GM21825 (cell line): ENCODE results near the gene VSIG10.
"Not testable (repeated sequence)": the region's sequence is repeated elsewhere in the genome, so short reads cannot be mapped to it uniquely, and the experiment has no call there.

Source experiments
- ATAC-seq: cut with Tn5 transposase; IDR thresholded peaks from one replicate; pipeline ENCODE4 v1.9.1; 2021; ENCODE audit warnings: mild to moderate bottlenecking, moderate library complexity; ENCODE audit not compliant: unreplicated experiment

VSIG10 gene, protein sequence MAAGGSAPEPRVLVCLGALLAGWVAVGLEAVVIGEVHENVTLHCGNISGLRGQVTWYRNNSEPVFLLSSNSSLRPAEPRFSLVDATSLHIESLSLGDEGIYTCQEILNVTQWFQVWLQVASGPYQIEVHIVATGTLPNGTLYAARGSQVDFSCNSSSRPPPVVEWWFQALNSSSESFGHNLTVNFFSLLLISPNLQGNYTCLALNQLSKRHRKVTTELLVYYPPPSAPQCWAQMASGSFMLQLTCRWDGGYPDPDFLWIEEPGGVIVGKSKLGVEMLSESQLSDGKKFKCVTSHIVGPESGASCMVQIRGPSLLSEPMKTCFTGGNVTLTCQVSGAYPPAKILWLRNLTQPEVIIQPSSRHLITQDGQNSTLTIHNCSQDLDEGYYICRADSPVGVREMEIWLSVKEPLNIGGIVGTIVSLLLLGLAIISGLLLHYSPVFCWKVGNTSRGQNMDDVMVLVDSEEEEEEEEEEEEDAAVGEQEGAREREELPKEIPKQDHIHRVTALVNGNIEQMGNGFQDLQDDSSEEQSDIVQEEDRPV

DNA sequence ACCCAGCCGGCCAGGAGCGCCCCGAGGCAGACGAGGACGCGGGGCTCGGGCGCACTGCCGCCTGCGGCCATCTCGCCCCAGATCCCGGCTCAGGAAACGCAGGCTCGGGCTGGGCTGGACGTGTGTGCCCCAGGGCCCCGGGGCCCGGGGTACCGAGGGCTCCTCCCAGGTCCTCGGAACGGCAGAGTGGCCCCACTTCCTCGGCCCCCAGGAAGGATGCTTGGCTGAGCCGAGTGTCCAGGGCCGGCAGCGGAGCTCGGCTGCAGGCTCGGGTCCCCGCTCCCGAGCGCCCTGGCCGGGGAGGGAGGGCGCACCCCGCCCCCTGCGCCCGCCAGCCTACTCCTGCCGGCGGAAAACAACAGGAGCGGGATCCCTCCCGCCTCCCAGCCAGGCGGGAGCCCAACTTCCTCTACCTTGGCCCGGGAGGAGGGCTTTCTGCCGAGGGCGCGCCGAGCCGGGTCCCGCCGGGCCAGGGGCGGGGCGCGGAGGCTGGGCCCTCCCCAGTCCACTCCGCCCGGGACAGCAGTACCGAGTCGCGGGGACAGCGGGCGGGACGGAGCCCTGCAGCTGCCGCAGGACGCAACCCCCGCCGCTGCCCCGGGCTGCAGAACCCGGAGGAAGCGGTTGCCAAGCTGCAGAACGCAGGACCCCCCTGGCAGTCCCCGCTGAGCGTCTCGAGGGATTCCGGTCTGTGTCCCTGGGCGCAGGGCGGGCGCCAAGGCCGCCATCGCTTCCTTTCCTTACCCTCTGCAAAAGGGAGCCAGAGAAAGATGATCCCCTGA is at the start of gene VSIG10:
Gene VSIG10 (minus strand): TSS at position 411 of the 782 bp plus-strand sequence. CDS start 340 bp downstream, at position 71.
- no peak for ATAC-seq

DNA sequence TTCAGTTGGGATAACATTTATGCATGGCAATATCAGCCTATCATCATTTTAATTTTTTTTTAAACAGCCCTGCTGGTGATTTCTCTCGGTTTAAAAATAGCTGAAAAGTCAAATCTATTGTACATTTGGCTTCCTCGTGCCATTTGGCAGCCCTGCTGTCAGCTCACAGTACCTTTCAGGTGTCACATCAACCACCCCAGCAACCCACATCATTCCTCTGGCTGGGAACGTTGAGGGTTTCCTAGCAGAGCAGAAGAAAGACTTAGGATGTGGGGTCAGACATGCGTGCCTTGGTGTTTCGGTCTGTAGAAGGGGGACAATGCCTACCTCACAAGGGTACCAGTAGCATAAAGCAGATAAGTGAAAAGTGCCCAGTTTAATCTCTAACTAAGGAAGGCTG is 47.9 kb upstream of the VSIG10 start:
- ATAC-seq, result no peak

DNA sequence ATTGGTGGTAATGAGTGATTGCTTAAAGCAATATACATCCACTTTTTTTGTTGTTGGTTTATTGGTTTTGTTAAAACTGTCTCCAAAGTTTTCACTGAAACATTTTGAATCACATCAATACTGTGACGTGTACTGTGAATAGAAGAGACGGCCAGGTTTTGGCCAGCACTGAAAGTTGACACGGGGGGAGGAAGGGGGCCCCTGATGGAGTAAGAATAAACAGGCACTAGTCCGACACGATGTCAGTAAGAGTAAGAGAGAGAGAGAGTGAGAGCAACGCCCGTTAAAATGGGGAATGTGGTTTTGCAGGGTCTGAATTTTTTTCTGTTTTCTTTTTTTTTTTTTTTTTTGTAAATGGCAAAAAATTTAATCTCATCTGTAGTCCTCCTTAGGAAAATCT is 46.8 kb upstream of the VSIG10 start:
- ATAC-seq, result no peak

DNA sequence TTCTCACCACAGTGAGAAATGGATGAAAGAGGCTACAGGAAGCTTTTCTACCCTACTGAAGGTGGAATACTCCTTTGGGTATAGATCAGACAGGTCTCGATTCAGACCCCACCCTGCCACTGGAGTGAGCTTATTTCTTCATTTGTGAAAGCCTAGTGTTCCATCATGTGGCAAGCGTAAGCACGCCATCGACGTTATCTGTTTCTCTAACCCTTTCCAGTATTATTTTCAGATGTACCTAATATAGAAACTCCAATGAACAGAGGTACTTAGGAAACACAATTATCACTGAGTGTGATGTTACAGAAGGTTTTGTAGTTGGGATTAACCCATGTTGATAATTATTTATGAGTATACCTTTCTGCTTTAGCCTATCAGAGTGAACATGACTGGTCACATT is 44.5 kb upstream of the VSIG10 start:
- no peak for ATAC-seq

DNA sequence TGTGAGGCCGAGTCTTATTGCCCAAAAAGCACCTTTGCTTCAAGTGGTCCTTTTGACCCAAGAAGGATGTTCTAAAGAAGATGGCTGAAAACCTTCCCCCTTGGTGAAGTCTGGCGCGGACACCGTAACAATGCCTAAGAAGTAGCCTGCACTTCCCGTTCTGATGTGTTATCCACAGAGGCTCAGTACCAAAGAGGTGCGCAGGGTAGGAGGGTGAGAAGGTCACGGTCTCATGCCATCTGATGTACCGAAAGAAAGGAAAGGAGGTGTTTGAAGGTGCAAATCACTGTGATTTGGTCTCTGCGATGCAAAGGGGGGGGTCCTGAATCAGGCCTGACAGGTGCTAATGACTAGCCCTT is 42.0 kb upstream of the VSIG10 start:
- no peak for ATAC-seq

DNA sequence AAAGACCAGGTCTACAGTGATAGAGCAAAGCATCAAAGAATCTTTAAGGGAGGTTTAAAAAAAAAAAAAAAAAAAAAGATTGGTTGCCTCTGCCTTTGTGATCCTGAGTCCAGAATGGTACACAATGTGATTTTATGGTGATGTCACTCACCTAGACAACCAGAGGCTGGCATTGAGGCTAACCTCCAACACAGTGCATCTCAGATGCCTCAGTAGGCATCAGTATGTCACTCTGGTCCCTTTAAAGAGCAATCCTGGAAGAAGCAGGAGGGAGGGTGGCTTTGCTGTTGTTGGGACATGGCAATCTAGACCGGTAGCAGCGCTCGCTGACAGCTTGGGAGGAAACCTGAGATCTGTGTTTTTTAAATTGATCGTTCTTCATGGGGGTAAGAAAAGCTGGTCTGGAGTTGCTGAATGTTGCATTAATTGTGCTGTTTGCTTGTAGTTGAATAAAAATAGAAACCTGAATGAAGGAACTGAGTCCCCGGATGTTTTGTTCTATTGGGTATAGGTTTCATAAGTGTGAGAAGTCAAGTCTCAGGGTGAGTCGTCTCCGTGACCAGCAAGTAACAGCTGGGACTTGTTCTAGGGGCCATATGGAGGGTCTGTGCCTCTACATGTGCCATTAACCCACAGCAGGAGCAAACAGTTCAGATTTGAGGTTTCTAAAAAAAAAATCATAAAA is 41.4 kb upstream of the VSIG10 start:
- ATAC-seq, result no peak

DNA sequence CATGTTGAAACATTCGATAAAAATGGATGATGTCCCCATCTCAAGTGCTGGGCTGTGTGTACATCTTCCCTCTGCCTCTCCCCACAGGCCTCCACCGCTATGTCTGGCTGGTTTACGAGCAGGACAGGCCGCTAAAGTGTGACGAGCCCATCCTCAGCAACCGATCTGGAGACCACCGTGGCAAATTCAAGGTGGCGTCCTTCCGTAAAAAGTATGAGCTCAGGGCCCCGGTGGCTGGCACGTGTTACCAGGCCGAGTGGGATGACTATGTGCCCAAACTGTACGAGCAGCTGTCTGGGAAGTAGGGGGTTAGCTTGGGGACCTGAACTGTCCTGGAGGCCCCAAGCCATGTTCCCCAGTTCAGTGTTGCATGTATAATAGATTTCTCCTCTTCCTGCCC is 40.7 kb upstream of the VSIG10 start:
- no peak for ATAC-seq

DNA sequence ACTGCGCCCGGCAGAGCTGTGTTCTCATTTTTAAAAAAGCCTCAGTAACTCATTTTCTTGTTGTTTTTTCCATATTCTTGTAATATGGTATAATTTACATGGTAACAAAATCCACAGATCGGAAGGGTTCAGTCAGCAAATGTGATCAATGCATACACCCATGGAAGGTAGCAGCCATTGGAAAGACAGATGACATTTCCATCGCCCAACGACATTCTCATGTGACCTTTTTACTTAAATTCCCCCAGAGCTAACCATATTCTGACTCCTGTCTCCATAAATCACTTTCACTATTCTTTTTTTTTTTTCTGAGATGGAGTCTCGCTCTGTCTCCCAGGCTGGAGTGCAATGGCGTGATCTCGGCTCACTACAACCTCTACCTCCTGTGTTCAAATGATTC is 37.0 kb upstream of the VSIG10 start:
- ATAC-seq, result no peak

DNA sequence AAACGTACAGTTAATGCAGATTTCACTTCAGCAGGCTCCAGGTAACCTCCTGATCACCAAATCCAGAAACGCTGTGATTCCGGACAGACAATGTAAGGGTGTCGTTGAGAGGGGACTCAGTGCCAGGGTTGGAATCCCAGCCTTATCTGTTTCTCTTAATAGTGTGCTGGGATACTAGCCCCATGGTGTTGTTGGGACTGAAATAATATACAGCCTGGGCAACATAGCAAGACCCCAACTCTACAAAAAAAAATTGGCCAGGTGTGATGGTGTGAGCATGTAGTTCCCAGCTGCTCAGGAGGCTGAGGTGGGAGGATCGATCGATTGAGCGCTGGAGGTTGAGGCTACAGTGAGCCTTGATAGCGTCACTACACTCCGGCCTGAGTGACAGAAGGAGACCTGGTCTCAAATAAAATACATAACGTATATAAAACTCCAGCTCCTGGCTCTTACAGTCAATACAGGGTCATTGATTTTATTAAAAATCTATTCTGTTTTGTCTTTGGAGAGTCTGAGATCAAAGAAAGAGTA is 33.4 kb upstream of the VSIG10 start:
- no peak for ATAC-seq

DNA sequence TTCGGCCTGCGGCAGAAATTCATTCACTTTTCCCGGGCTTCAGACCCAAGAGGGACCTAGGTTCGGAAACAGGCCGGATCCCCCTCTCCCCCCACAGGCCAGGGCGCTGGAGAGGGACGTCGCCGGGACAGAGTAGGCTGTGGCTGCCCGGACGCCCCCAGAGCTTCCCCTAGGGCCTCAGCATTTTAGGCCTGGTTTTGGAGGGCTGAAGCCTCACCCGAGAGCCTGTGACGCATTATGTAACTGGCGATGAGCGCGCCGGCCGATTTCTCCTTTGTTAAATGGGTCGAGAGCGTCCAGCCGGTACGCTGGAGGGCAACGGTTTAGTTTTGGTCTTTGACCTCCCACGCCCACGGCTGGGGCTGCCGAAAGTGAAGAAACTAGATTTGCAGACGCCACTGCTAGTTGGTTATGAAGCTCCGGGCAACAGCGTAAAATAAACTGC is 32.8 kb upstream of the VSIG10 start:
- ATAC-seq, result peak; percentile 22

DNA sequence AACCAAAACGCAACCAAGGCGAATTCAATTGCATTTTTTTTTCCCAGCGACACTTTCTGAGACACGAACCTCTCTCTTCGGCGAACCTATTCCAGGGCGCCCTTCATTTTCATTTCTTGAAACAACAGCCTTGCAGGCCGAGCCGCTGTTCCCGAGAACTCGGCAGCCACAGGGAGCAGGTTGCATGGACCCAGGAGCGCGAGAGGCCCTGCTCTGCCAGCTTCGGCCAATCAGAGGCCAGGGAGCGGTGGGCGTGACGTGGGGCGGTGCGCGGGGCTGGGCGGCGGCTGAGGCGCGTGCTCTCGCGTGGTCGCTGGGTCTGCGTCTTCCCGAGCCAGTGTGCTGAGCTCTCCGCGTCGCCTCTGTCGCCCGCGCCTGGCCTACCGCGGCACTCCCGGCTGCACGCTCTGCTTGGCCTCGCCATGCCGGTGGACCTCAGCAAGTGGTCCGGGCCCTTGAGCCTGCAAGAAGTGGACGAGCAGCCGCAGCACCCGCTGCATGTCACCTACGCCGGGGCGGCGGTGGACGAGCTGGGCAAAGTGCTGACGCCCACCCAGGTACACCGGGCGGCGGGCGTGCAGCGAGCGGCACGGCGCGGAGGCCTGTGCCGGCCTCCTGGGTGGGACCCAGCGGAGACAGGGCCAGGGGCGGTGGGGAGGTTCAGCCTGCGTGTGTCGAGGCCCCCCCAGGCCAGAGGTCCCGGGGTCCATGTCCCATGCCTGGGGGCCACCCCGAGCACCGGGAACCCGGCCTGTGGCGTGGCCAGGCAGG is 32.2 kb upstream of the VSIG10 start, which contains the start of gene PEBP1:
Gene PEBP1 (plus strand): TSS at position 337 of the 771 bp plus-strand sequence. CDS start 86 bp downstream, at position 423.
- peak; percentile 98 for ATAC-seq

DNA sequence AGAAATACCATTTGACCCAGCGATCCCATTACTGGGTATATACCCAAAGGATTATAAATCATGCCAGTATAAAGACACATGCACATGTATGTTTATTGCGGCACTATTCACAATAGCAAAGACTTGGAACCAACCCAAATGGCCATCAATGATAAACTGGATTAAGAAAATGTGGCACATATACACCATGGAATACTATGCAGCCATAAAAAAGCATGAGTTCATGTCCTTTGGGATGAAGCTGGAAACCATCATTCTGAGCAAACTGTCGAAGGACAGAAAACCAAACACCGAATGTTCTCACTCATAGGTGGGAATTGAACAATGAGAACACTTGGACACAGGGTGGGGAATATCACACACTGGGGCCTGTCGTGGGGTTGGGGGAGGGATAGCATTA is 25.6 kb upstream of the VSIG10 start:
- ATAC-seq, result not testable (repeated sequence)

DNA sequence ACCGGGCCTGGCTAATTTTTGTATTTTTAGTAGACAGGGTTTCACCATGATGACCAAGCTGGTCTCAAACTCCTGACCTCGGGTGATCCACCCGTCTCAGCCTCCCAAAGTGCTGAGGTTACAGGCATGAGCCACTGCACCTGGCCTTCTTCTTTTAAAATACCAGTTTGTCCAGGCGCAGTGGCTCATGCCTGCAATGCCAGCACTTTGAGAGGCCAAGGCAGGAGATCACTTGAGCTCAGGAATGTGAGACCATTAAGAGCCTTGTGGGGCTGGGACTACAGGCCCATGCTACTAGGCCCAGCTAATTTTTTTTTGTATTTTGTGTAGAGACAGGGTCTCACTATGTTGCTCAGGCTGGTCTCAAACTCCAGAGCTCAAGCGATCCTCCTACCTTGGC is 24.1 kb upstream of the VSIG10 start:
- ATAC-seq, result no peak

DNA sequence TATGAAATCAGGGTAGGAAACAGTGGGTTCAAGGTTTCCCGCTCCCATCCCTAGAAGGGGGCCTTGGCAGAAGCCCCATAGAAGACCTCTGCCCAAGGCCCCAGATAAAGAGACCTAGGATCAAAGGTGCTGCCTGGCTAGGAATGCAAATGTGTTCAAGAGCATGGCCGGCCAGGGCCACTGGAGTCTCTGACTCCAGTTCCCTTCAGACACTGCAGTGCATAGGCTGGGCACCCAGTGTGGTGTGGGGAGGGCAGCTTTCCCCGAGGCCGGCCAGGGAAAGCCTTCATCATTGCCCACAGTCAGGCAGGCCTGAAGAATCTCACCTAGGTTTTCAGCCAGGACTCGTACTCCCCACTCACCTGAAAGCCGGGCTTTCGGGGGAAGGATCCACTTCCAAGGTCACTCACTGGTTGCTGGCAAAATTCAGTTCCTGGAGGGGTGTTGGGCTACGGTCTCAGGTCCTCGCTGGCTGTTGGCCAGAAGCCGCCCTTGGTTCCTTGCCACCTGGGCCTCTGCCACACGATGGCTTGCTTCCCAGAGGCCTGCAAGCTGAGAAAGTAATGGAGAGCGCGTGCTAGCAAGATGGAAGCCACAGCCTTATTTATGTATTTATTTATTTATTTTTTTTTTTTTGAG is 22.4 kb upstream of the VSIG10 start:
- ATAC-seq, result no peak

DNA sequence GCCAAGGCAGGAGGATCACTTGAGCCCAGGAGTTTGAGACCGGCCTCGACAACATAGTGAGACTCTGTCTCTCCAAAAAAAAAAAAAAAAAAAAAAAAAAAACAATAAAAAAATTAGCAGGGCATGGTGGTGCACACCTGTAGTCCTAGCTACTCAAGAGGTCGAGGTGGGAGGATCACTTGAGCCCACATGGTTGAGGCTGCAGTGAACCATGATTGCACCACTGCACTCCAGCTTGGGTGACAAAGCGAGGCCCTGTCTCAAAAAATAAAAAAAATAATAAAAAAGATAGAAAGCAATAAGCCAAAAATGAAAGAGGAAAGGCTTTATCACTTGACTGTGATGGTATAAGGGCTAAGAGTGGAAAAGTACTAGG is 21.9 kb upstream of the VSIG10 start:
- ATAC-seq, result no peak

DNA sequence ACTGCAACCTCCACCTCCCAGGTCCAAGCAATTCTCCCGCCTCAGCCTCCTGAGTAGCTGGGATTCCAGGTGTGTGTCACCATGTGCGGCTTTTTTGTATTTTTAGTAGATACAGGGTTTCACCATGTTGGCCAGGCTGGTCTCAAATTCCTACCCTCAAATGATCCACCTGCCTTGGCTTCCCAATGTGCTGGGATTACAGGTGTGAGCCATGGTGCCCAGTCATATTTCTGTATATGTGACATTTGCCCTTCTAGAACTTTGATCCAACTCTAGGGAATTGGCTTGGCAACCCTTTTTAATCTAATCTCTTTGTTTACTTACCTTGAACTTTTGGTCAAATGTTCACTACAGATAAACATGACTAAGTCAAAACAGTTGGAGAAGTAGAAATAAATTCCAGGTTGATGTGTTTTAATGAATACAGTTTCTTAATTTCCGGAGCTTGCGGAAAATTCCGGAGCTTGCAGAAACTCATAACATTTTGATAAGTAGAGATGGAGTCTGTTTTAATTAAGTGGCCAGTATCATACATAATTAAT is 20.6 kb upstream of the VSIG10 start:
- no peak for ATAC-seq

DNA sequence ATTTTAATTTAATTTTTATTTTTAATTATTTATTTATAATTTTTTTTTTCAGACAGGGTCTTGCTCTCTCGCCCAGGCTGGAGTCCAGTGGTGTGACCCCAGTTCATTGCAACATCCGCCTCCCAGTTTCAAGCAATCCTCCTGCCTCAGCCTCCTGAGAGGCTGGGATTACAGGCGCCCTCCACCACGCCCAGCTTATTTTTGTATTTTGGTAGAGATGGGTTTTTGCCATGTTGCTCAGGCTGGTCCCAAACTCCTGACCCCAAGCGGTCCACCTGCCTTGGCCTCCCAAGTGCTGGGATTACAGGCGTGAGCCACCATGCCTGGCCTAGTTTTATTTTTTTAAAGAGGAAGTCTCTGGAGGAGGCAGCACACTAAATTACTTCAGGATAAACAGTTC is 18.5 kb upstream of the VSIG10 start:
- ATAC-seq, result no peak

DNA sequence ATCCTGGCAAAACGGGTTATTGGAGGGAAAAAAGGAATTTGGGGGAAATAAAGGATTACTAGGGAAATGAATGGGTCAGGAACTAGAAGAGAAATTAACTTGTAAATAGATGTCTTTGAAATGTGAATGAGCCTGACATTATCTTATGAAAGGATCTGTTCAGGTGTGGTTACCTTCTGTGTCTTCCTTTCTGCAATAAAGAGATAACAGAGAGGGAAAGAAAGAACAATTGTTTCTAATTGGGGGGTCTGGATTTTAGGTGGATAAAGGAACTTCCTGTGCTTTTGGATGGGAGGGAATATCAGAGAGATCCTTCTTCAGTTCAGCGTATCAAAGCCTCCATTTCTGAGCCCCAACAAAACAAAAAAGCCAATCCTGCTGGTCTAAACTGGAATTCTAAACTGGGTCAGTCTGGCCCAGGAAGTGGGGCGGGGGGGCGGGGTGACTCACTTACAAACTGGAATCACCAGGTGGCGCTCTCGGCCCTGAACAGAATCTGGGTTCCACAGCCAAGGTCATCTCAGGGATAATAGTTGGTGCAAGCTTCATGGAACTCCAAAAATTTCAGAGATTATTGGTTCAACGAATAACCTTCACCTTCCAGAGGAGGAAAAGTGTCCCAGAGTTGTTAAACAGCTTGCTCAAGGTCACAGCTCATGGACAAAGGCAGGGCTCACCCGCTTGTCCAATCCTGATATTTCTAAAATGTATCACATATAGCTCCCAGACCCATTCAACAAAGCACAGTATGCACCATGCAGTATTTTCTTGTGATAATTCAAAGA is 17.0 kb upstream of the VSIG10 start:
- peak; percentile 67 for ATAC-seq

DNA sequence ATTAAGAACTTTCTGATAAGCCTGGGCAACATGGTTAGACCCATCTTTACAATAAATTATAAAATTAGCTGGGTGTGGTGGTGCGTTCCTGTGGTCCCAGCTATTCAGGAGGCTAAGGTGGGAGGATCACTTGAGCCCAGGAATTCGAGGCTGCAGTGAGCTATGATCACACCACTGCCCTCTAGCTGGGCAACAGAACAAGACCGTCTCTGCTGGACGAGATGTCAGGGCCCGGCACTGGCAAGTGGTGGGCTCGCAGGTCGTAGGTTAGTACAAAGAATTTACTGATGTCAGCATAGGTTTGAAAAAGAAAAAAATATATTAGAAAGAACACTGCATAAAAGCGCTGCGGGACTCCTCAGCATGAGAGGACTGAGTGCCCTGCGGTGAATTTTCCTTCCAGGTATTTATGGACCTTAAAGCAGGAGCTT is 15.7 kb upstream of the VSIG10 start:
- ATAC-seq, result no peak
